Kidney (tissue), 14 donors: ENCODE results near the gene FAF2. TPM values are rescaled to one million over a fixed set of nuclear protein-coding genes. Genes with fewer than 3 reads are reported as not detected.

Experiments used
- DNase-seq, 5 donors: peaks; one replicate each; pipeline ENCODE4 v3.0.0-alpha.2; 2013 to 2020
- FAIRE-seq: peaks from 2 replicates; lab custom pipeline; 2012; peaks lifted over from hg19 to GRCh38; lab: Jason Lieb, UNC
- H3K27ac ChIP-seq, 2 donors: one replicate each; pipeline ENCODE4 v1.7.0; 2013; ENCODE audit warnings: low read depth in 2 of 2, low read length in 2 of 2, inconsistent platforms in 1 of 2
- H3K27me3 ChIP-seq: one replicate; pipeline ENCODE4 v1.7.1; 2013; ENCODE audit warnings: low read length, inconsistent platforms; ENCODE audit not compliant: control insufficient read depth, insufficient read depth
- H3K36me3 ChIP-seq, 3 donors: one replicate each; pipeline versions ENCODE4 v1.7.0 to v1.7.1; 2013; ENCODE audit warnings: low read length in 3 of 3, control low read depth in 1 of 3, inconsistent platforms in 1 of 3; ENCODE audit not compliant: insufficient read depth in 3 of 3, control insufficient read depth in 2 of 3
- H3K4me1 ChIP-seq, 3 donors: one replicate each; pipeline versions ENCODE4 v1.7.0 to v1.7.1; 2013; ENCODE audit warnings: low read length in 3 of 3, inconsistent platforms in 1 of 3, low read depth in 1 of 3; ENCODE audit not compliant: control insufficient read depth in 2 of 3, insufficient read depth in 2 of 3
- H3K4me3 ChIP-seq, 3 donors: one replicate each; pipeline versions ENCODE4 v1.7.0 to v1.8.1; 2013; ENCODE audit warnings: low read length in 3 of 3, control low read depth in 1 of 3, inconsistent platforms in 1 of 3
- H3K9ac ChIP-seq, 3 donors: one replicate each; pipeline versions ENCODE4 v1.7.0 to v1.7.1; 2013; ENCODE audit warnings: low read length in 3 of 3, control low read depth in 1 of 3, inconsistent platforms in 1 of 3
- H3K9me3 ChIP-seq, 3 donors: one replicate each; pipeline versions ENCODE4 v1.7.0 to v1.7.1; 2013; ENCODE audit warnings: low read length in 3 of 3, control low read depth in 1 of 3, inconsistent platforms in 1 of 3; ENCODE audit not compliant: control insufficient read depth in 2 of 3, insufficient read depth in 1 of 3
- CTCF ChIP-seq: IDR thresholded peaks from 3 replicates; pipeline ENCODE4 v1.5.1; 2012; ENCODE audit warnings: mild to moderate bottlenecking, moderate library complexity, borderline replicate concordance; ENCODE audit not compliant: insufficient read depth; ENCODE audit errors: extremely low read depth
- intact Hi-C: fragments of 100-400 bp; cut with DNase I; formaldehyde crosslinking; loops from one replicate; pipeline ENCODE4 v1.11.1; 2022
- polyA plus RNA-seq: library from polyadenylated mRNA; stranded (reverse); fragments of 350-450 nt; fragmentation: Illumina TruSeq; extraction: RNeasy Lipid Tissue Mini Kit (QIAGEN cat#74804); gene quantifications from one replicate; pipeline ENCODE4 v1.2.3, GENCODE V29; 2014; ENCODE audit warnings: low read depth, low replicate concordance; ENCODE audit not compliant: insufficient read depth
- total RNA-seq: library from RNA; stranded (reverse); fragmentation: NEBNext Ultra II Directional; extraction: Animal tissue kit (Norgen Biotek cat#: 25700); gene quantifications from one replicate; pipeline ENCODE4 v1.2.1, GENCODE V29; 2021
- donor health status: control.
- donor health status: control.
- donor health status: control.
- donor health status: control.
- donor health status: control.
- donor health status: DM: yes; HTN: yes; CAD: no.
- donor health status: Normal renal cell carcinoma (clear cell type).

FAF2 gene
- total and polyA plus RNA-seq, 2 donors from 2014 or later = 11.1 to 31.7 TPM

- Histone ChIP-seq H3K4me1 (no peaks in the 10 kb centered on the region), H3K27me3 (no peaks in the 10 kb centered on the region), H3K36me3 (peaks cover 0 to 2% (median 0%) of the 10 kb centered on the region in 3 donors), H3K4me3 (no peak overlapping the region), H3K27ac (no peak overlapping the region), H3K9me3 (no peaks in the 10 kb centered on the region), H3K9ac (no peak overlapping the region)
- TF ChIP-seq CTCF = no peak
- peak in 1 of 5 donors; percentile 24 for DNase-seq
- intact Hi-C loops = no loop called here
- no peak for FAIRE-seq
These were observed 46.6 kb upstream of the FAF2 start for GRCh38 chr5:176401281-176402205.

- no peaks in the 10 kb centered on the region for H3K9me3 ChIP-seq
- H3K4me1 ChIP-seq = no peaks in the 10 kb centered on the region
- H3K4me3 ChIP-seq = no peak overlapping the region
- FAIRE-seq (no peak), DNase-seq (no peak)
- H3K9ac ChIP-seq = no peak overlapping the region
- H3K27ac ChIP-seq = no peak overlapping the region
- H3K27me3 ChIP-seq = no peaks in the 10 kb centered on the region
- TF ChIP-seq CTCF = no peak
- intact Hi-C loops = no loop called here
- peaks cover 0 to 8% (median 0%) of the 10 kb centered on the region in 3 donors for H3K36me3 ChIP-seq
These were observed 42.3 kb upstream of the FAF2 start for GRCh38 chr5:176405656-176406435.

GRCh38 chr5:176406436-176407052 is 41.6 kb upstream of the FAF2 start:
- no peak overlapping the region for H3K27ac ChIP-seq
- no peak overlapping the region for H3K4me3 ChIP-seq
- no peak for DNase-seq
- no peaks in the 10 kb centered on the region for H3K27me3 ChIP-seq
- no peaks in the 10 kb centered on the region for H3K9me3 ChIP-seq
- H3K4me1 ChIP-seq = no peaks in the 10 kb centered on the region
- H3K36me3 ChIP-seq = peaks cover 0 to 8% (median 0%) of the 10 kb centered on the region in 3 donors
- TF ChIP-seq CTCF = no peak
- H3K9ac ChIP-seq = no peak overlapping the region
- no peak for FAIRE-seq
- intact Hi-C loops = no loop called here
